ENCODE data around the gene PRTFDC1. TPM values are rescaled to one million over a fixed set of nuclear protein-coding genes. Genes with fewer than 3 reads are reported as not detected.

The PRTFDC1 gene
- total and polyA plus RNA-seq, 11 donors, result 1.9 to 13.1 (median 4.6) TPM

GRCh38 chr10:24962995-24963394 is 10.6 kb upstream of the PRTFDC1 start:
- H3K27ac ChIP-seq, result peak overlapping the region in 1 of 12 donors; percentile 1
- DNase-seq, result no peak
- no peak for ATAC-seq
- H3K9me3 ChIP-seq, result no peaks in the 10 kb centered on the region
- H3K4me3 ChIP-seq, result no peak overlapping the region
- no peaks in the 10 kb centered on the region for H3K27me3 ChIP-seq
- H3K36me3 ChIP-seq, result no peaks in the 10 kb centered on the region
- H3K4me1 ChIP-seq, result peaks cover 0 to 20% (median 4%) of the 10 kb centered on the region in 12 donors
- 63 to 93% (median 84%) methylated on average over 3 of the region's 3 CpGs for WGBS, 4 donors
- no peak for TF ChIP-seq POLR2A (IDR thresholded peaks at IDR 0.05)
- TF ChIP-seq CTCF (IDR thresholded peaks at IDR 0.05), result no peak
- intact Hi-C loops (cut with DNase I), result no loop called here

GRCh38 chr10:24961582-24961981 is 9.2 kb upstream of the PRTFDC1 start:
- Histone ChIP-seq H3K4me3 (no peak overlapping the region), H3K9me3 (no peaks in the 10 kb centered on the region), H3K4me1 (peaks cover 0 to 20% (median 4%) of the 10 kb centered on the region in 12 donors), H3K36me3 (no peaks in the 10 kb centered on the region), H3K27me3 (no peaks in the 10 kb centered on the region), H3K27ac (no peak overlapping the region)
- intact Hi-C loops (cut with DNase I), result no loop called here
- TF ChIP-seq CTCF (IDR thresholded peaks at IDR 0.05) (no peak), POLR2A (IDR thresholded peaks at IDR 0.05) (no peak)
- ATAC-seq, result no peak
- 92 to 96% (median 94%) methylated on average over 4 of the region's 4 CpGs for WGBS, 4 donors
- no peak for DNase-seq

- Histone ChIP-seq H3K4me3 (no peak overlapping the region), H3K27ac (peak overlapping the region in 11 of 12 donors; percentile 39 to 86 (median 75)), H3K9me3 (no peaks in the 10 kb centered on the region), H3K4me1 (peaks cover 0 to 20% (median 4%) of the 10 kb centered on the region in 12 donors), H3K27me3 (no peaks in the 10 kb centered on the region), H3K36me3 (no peaks in the 10 kb centered on the region)
- no peak for TF ChIP-seq CTCF (IDR thresholded peaks at IDR 0.05)
- TF ChIP-seq POLR2A (IDR thresholded peaks at IDR 0.05), result no peak
- ATAC-seq, result no peak
- DNase-seq, result no peak
- intact Hi-C loops (cut with DNase I), result loop anchor here in 3 of 10 donors (10.0 kb wide), 2 partner anchors 235 to 315 kb away; partner anchors contain the start of gene ARHGAP21 (in 3 of the 3)
- 60 to 84% (median 72%) methylated on average over 3 of the region's 3 CpGs for WGBS, 4 donors
These were observed 7.0 kb upstream of the PRTFDC1 start for GRCh38 chr10:24959382-24959730.

- H3K9me3 ChIP-seq, result no peaks in the 10 kb centered on the region
- peaks cover 0 to 18% (median 4%) of the 10 kb centered on the region in 12 donors for H3K4me1 ChIP-seq
- ATAC-seq (peak; percentile 80 to 93 (median 92)), DNase-seq (peak in 3 of 5 donors; percentile 45 to 47 (median 46))
- 34 to 43% (median 38%) methylated on average over 5 of the region's 5 CpGs for WGBS, 4 donors
- H3K27me3 ChIP-seq, result no peaks in the 10 kb centered on the region
- peak overlapping the region; percentile 39 to 86 (median 74) for H3K27ac ChIP-seq
- TF ChIP-seq CTCF (IDR thresholded peaks at IDR 0.05), result no peak
- TF ChIP-seq POLR2A (IDR thresholded peaks at IDR 0.05), result no peak
- intact Hi-C loops (cut with DNase I), result loop anchor here in 3 of 10 donors (10.0 kb wide), 2 partner anchors 234 to 314 kb away; partner anchors contain the start of gene ARHGAP21 (in 3 of the 3)
- no peaks in the 10 kb centered on the region for H3K36me3 ChIP-seq
- H3K4me3 ChIP-seq, result peak overlapping the region in 1 of 12 donors; percentile 1
These were observed 6.4 kb upstream of the PRTFDC1 start for GRCh38 chr10:24958721-24959381.

All from heart left ventricle (tissue), 16 donors.